Gastrocnemius medialis (tissue), 4 donors: ENCODE data around the gene CELSR1. TPM values are rescaled to one million over a fixed set of nuclear protein-coding genes. Genes with fewer than 3 reads are reported as not detected.

Source experiments
- ATAC-seq, 2 donors: fragments of 150-250 bp; one replicate each; pipeline ENCODE4 v1.9.1; 2016
- DNase-seq, 2 donors: peaks; one replicate each; pipeline ENCODE4 v3.0.0-alpha.2; 2019
- H3K27ac ChIP-seq, 4 donors: fragments of 200-600 bp; sonication (generic); 1 replicate in 1 of 4; 2 replicates in 3 of 4; pipeline ENCODE4 v1.5.1; 2016 to 2018; ENCODE audit warnings: mild to moderate bottlenecking in 2 of 4, moderate library complexity in 1 of 4
- H3K27me3 ChIP-seq, 3 donors: fragments of 200-600 bp; sonication (generic) in 2 of 3; 1 replicate in 1 of 3; 2 replicates in 2 of 3; pipeline versions ENCODE4 v1.5.1 to v1.6.0; 2016 to 2019; ENCODE audit warnings: mild to moderate bottlenecking in 1 of 3, moderate library complexity in 1 of 3
- H3K36me3 ChIP-seq, 2 donors: fragments of 200-600 bp; sonication (generic) in 1 of 2; one replicate each; pipeline ENCODE4 v1.5.1; 2017 to 2018
- H3K4me1 ChIP-seq, 2 donors: fragments of 200-600 bp; sonication (generic) in 1 of 2; one replicate each; pipeline ENCODE4 v1.5.1; 2016 to 2017; ENCODE audit warnings: mild to moderate bottlenecking in 2 of 2
- H3K4me3 ChIP-seq, 4 donors: fragments of 200-600 bp; sonication (generic) in 3 of 4; 1 replicate in 1 of 4; 2 replicates in 3 of 4; pipeline ENCODE4 v1.5.1; 2016 to 2019; ENCODE audit warnings: mild to moderate bottlenecking in 2 of 4
- H3K9me3 ChIP-seq, 3 donors: fragments of 200-600 bp; sonication (generic) in 2 of 3; 1 replicate in 1 of 3; 2 replicates in 2 of 3; pipeline ENCODE4 v1.5.1; 2016 to 2019
- POLR2A ChIP-seq, 2 donors: fragments of 450-650 bp; IDR thresholded peaks; one replicate each; pipeline ENCODE4 v1.6.1; 2017; ENCODE audit warnings: antibody characterized with exemption in 2 of 2, mild to moderate bottlenecking in 2 of 2, moderate library complexity in 2 of 2
- in situ Hi-C, 4 donors: fragments of 200-750 bp; cut with MboI; loops; one replicate each; pipeline versions ENCODE4 v1.15.0 to v1.8.0; 2017; ENCODE audit warnings: low sequenced_read_pairs in 4 of 4
- intact Hi-C: fragments of 100-400 bp; cut with DNase I; formaldehyde crosslinking; loops from one replicate; pipeline ENCODE4 v1.15.1; 2023; ENCODE audit warnings: low total_unique reads
- total RNA-seq, 4 donors: library from RNA; depleted of rRNA; stranded (reverse); fragments of >200 nt; gene quantifications; one replicate each; pipeline versions ENCODE4 v1.1.0 to v1.2.3, GENCODE V29; 2016
- TF ChIP-seq, protein P1 (sequence below), 5 experiments: fragments of 450-650 bp in 3 of 5; fragments of 200-600 bp in 2 of 5; sonication (generic) in 2 of 5; IDR thresholded peaks in 4 of 5; conservative IDR thresholded peaks in 1 of 5; 1 replicate in 4 of 5; 2 replicates in 1 of 5; pipeline ENCODE4 v1.5.1; 2016 to 2019; ENCODE audit warnings: antibody characterized with exemption in 5 of 5, mild to moderate bottlenecking in 3 of 5, moderate library complexity in 3 of 5

The CELSR1 gene
- total RNA-seq, 4 donors from 2014 or later: 0.10 to 1.5 (median 0.87) TPM

DNA sequence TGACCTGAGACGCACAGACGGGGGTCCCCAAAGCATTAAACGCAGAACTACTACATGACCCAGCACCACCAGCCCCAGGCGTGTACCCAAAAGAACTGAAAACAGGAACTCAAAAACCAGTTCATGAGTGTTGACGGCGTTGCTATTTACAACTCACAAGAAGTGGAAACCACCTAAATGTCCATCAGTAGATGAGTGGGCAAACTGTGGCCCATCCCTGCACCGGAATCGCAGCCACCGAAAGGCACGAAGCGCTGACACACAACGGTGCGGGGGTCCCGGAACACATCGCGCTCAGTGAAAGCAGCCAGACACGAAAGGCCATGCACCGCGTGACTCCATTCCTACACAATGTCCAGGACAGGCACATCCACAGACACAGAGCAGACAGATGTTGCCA is 122.7 kb downstream of the CELSR1 start:
- intact Hi-C loops (no loop called here), in situ Hi-C loops (no loop called here)
- H3K27ac ChIP-seq: no peak overlapping the region
- no peak overlapping the region for H3K4me3 ChIP-seq
- H3K27me3 ChIP-seq: peaks cover 7 to 15% (median 7%) of the 10 kb centered on the region in 3 donors
- no peak for ATAC-seq
- H3K9me3 ChIP-seq: no peaks in the 10 kb centered on the region
- H3K4me1 ChIP-seq: peaks cover 0 to 4% of the 10 kb centered on the region in 2 donors
- TF ChIP-seq, protein P1, sequence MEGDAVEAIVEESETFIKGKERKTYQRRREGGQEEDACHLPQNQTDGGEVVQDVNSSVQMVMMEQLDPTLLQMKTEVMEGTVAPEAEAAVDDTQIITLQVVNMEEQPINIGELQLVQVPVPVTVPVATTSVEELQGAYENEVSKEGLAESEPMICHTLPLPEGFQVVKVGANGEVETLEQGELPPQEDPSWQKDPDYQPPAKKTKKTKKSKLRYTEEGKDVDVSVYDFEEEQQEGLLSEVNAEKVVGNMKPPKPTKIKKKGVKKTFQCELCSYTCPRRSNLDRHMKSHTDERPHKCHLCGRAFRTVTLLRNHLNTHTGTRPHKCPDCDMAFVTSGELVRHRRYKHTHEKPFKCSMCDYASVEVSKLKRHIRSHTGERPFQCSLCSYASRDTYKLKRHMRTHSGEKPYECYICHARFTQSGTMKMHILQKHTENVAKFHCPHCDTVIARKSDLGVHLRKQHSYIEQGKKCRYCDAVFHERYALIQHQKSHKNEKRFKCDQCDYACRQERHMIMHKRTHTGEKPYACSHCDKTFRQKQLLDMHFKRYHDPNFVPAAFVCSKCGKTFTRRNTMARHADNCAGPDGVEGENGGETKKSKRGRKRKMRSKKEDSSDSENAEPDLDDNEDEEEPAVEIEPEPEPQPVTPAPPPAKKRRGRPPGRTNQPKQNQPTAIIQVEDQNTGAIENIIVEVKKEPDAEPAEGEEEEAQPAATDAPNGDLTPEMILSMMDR (IDR thresholded peaks at IDR 0.05 in 4 of 5, conservative IDR thresholded peaks at IDR 0.05 in 1 of 5): no peak
- no peak for TF ChIP-seq POLR2A (IDR thresholded peaks at IDR 0.05)
- H3K36me3 ChIP-seq: no peaks in the 10 kb centered on the region
- DNase-seq: no peak

DNA sequence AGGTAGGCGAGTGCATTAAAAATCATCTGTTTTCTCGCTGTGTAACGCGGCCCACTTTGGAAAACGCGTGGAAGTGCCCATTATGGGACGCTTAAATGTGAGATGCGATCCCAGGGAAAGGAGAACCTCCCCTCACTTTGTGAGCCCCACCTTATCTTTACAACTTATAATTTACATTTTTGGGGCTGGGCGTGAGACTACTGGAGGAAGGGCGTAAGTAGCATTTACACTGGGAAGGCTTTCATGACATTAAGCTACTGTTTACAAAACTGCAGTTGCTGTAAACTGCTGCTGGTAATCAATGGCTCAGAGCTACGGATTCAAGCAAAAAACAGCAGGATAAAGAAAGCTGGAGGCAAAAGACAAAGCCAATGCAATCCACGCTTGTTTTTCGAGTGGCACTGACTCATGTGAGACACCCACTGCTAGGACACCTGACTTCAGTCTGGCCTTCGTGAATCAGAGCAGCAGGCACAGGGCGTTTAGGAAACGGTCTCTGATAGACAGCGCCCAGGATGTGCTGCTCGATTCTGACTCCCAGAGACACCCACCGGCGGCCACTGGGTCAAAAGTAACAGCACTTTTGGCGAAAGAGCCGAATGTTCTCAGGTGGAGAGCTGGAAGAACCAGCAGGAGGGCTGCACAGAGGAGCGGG is 123.6 kb downstream of the CELSR1 start:
- no peaks in the 10 kb centered on the region for H3K36me3 ChIP-seq
- no peak overlapping the region for H3K27ac ChIP-seq
- DNase-seq (no peak), ATAC-seq (no peak)
- intact Hi-C loops (no loop called here), in situ Hi-C loops (no loop called here)
- H3K27me3 ChIP-seq: peaks cover 7 to 15% (median 7%) of the 10 kb centered on the region in 3 donors
- no peak for TF ChIP-seq POLR2A (IDR thresholded peaks at IDR 0.05)
- TF ChIP-seq, protein P1 (IDR thresholded peaks at IDR 0.05 in 4 of 5, conservative IDR thresholded peaks at IDR 0.05 in 1 of 5): no peak
- H3K4me1 ChIP-seq: peaks cover 0 to 4% of the 10 kb centered on the region in 2 donors
- H3K4me3 ChIP-seq: no peak overlapping the region
- no peaks in the 10 kb centered on the region for H3K9me3 ChIP-seq

DNA sequence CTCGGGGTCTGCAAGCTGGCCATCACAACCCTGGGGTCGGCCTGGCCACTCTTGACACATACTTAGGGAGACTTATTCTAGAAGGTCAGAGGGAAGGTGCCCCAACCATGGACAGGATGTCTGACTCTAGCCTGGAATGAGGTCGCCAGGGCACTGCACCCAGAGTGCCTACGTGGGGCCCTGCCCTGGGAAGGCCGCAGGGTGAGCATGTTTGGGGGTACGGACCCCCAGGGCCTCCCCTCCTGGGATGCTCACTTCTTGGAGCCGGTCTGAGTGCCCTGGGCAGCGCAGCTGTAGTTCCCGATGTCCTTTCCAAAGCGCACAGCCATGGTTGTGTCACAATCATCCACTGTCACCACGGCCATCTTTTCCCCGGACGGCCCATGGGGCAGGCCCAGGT is 126.1 kb downstream of the CELSR1 start:
- intact Hi-C loops (no loop called here), in situ Hi-C loops (no loop called here)
- ATAC-seq (no peak), DNase-seq (no peak)
- TF ChIP-seq, protein P1 (IDR thresholded peaks at IDR 0.05 in 4 of 5, conservative IDR thresholded peaks at IDR 0.05 in 1 of 5): no peak
- TF ChIP-seq POLR2A (IDR thresholded peaks at IDR 0.05): no peak
- Histone ChIP-seq H3K4me3 (no peak overlapping the region), H3K27me3 (peaks cover 0 to 8% (median 7%) of the 10 kb centered on the region in 3 donors), H3K36me3 (no peaks in the 10 kb centered on the region), H3K4me1 (no peaks in the 10 kb centered on the region), H3K9me3 (no peaks in the 10 kb centered on the region), H3K27ac (no peak overlapping the region)

DNA sequence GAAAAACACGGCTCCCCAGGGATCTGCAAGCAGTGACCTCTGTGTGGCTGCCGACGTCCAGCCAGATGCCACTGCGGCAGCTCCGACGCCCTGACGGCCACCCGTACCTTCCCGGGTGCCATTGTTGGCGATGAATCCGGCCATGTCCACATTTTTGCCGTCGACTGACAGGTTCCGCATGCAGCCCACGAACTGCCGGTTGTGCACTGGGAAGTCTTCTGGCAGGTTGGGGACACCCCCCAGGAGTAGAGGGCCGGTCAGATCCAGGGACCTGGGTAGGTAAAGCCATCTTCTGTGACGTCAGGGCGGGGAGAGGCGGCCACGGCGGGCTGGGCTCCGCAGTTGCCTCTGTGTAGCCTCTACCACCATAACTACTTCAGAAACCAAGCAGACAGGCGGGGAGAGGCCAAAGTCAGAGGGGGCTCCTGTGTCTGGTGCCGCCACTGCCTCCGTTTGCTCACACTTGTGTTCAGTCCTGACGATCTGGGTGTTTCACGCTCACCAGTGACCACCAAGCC is 127.1 kb downstream of the CELSR1 start:
- Histone ChIP-seq H3K36me3 (no peaks in the 10 kb centered on the region), H3K27me3 (peaks cover 0 to 8% (median 3%) of the 10 kb centered on the region in 3 donors), H3K4me3 (no peak overlapping the region), H3K27ac (no peak overlapping the region), H3K4me1 (no peaks in the 10 kb centered on the region), H3K9me3 (no peaks in the 10 kb centered on the region)
- intact Hi-C loops (no loop called here), in situ Hi-C loops (no loop called here)
- ATAC-seq: no peak
- TF ChIP-seq POLR2A (IDR thresholded peaks at IDR 0.05): no peak
- TF ChIP-seq, protein P1 (IDR thresholded peaks at IDR 0.05 in 4 of 5, conservative IDR thresholded peaks at IDR 0.05 in 1 of 5): no peak
- DNase-seq: no peak
